ENCODE results near the gene MXRA8.
"Not testable (repeated sequence)": the region's sequence is repeated elsewhere in the genome, so short reads cannot be mapped to it uniquely, and the experiment has no call there.

The MXRA8 gene

DNA sequence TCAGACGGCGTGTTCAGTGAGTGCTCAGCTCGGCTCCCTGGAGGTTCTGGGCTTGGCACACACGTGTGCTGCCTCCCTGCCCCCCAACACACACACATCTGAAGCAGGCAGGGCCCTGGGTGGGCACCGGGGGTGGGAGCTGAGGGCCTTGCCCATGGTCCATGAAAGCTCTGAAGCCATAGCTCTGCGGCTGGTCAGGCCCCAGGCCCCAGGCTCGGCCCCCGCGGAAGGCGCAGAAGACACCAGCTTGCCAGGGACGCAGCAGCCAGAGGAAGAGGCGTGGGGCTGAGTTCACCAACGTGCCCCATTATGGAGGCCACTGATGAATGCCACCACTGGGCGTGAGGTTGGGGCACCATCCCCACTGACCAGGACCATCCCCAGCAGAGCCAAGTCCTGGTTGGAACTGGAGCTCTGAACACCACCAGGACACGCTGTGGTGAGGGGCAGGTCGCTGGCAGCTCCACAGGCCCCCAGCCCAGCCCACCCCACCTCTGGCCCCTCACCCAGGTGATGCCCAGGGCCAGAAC is 12.5 kb upstream of the MXRA8 start:
- DNase-seq (ENCODE audit: low read depth in 4 of 4, low spot score in 1 of 4) = no peak

DNA sequence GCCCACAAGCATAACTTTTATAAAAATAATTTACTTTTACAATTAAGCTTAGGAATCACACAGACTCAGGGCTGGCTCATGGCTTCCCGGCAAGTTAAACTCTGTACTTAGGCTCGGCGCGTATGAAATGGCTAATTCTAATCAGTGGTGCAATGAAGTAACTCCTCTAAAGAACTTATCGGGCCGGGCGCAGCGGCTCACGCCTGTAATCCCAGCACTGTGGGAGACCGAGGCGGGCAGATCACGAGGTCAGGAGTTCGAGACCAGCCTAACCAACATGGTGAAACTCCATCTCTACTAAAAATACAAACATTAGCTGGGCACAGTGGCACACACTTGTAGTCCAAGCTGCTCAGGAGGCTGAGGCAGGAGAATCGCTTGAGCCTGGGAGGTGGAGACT is 11.7 kb upstream of the MXRA8 start:
- not testable (repeated sequence) for DNase-seq (ENCODE audit: low read depth in 4 of 4, low spot score in 1 of 4)

DNA sequence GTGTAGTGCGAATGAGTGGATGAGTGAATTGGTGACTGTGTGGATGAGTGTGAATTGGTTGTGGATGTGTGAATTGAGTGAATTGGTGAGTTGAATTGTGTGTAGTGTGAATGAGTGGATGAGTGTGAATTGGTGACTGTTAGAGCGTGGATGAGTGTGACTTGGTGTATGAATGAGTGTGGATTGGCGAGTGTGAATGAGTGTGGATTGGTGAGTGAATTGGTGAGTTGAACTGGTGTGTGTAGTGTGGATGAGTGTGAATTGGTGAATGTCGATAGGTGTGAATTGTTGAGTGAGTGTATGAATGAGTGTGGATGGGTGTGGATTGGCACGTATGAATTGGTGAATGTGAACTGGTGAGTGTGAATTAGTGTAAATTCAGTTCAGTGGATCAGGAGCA is 9.0 kb upstream of the MXRA8 start:
- DNase-seq (ENCODE audit: low read depth in 4 of 4, low spot score in 1 of 4) = no peak

DNA sequence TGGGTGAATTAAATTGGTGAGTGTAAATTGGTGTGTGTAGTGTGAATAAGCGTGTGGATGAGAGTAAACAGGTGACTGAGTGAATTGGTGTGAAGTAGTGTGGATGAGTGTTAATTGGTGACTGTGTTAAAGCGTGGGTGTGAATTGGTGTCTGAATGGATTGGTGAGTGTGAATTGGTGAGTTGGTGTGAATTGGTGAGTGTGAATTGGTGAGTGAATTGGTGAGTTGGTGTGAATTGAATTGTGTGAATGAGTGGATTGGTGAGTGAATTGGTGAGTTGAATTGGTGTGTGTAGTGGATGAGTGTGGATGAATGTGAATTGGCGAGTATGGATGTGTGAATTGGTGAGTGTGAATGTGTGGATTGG is 8.3 kb upstream of the MXRA8 start:
- no peak for DNase-seq (ENCODE audit: low read depth in 4 of 4, low spot score in 1 of 4)

DNA sequence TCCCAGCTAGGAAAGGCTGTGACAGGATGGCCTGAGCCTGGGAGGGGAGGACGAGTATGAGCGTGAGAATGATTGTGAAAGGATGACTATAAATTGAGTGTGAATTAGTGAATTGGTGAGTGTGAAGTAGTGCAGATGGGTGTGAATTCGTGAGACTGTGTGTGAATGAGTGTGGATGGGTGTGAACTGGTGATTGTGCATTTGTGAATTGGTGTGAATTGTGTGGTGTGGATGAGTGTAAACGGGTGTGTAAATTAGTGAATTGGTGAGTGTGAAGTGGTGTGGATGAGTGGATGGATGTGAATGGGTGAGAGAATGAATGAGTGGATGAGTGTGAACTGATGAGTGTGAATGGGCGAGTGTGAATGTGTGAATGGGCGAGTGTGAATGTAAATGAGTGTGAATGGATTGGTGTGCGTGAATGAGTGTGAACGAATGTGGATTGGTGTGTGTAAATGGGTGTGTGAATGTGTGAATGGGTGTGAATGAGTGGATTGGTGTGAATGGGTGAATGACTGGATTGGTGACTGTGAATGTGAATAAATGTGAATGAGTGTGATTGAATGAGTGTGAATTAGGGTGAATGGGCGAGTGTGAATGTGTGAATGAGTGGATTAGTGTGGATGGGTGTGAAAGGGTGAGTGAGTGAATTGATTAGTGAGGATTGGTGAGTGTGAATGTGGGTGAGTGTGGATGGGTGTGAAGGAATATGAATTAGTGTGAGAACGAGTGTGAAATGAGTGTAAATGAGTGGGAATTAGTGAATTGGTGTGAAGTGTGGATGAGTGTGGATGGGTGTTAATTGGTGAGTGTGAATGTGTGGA is 7.7 kb upstream of the MXRA8 start:
- DNase-seq (ENCODE audit: low read depth in 4 of 4, low spot score in 1 of 4) = no peak

DNA sequence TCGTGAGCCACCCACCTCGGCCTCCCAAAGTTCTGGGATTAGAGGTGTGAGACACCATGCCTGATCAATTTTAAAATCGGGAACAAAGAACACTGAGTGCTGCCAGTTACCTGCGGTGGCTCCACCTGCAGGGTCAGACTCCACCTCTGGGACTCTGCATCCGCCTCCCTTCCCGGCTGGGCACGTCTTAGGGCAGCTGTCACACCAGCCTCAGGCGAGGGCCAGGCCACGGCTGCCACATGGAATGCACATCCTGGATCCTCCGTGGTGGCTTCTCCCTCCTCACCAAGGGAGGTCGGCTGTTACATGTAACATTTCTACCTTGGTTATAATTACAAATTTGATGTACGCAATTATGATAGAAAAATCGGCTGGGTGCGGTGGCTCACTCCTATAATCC is 5.9 kb upstream of the MXRA8 start:
- no peak for DNase-seq (ENCODE audit: low read depth in 4 of 4, low spot score in 1 of 4)

DNA sequence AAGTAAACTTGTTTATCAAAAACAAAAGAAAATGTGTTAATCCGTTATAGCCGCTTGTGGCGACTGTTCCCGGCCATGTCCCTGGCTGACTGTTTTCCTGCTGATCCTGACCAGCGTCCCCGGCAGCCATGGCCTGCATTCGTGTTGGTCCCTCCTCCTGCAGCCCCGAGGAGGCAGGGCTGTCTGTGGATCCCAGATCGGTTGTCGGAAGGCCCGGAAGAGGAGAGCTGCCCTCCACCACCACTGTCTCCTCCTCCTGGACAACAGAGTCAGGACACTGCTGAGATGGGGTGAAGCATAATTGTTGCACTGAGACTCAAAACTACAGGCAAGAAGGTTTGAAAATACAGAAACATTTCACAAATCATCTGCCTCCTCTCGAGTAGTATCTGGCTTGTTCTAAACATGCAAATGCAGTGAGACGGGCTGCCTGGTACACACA is 3.6 kb upstream of the MXRA8 start:
- DNase-seq (ENCODE audit: low read depth in 4 of 4, low spot score in 1 of 4) = no peak

DNA sequence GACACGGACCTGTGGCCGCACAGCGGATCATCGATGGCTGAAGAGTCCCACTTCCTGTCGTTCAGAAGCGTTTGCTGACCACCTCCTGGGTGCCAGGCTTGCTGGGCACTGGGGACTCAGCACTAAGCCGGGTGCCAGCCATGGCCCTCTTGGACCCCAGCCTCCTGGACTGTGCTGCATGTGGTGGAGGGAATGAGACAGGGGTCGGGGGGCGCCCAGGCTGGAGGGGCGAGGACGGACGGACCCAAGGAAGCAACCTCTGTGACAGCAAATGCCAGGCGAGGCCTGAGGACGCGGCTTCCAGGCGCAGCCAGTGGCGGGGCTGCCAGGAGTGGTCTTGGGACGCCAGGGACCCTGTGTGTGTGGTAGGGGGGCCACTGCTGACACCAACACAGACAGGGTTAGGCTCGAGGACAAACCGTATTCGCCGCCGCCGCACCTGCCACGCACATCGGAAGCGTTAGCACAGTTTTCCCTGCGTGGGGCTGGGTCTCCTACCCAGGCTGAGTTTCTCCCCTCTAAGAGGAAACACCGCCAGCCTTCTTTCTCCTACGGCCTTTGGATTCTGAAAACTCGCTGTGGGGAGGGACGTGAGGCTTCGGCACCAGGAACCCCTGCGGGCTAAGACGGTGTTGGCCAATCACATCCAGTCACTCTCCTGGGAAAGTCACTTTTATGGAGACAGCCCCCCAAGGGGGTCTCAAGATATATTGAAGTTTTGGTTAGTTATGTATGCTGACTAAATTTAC is 3.1 kb upstream of the MXRA8 start:
- DNase-seq (ENCODE audit: low read depth in 4 of 4, low spot score in 1 of 4) = no peak

DNA sequence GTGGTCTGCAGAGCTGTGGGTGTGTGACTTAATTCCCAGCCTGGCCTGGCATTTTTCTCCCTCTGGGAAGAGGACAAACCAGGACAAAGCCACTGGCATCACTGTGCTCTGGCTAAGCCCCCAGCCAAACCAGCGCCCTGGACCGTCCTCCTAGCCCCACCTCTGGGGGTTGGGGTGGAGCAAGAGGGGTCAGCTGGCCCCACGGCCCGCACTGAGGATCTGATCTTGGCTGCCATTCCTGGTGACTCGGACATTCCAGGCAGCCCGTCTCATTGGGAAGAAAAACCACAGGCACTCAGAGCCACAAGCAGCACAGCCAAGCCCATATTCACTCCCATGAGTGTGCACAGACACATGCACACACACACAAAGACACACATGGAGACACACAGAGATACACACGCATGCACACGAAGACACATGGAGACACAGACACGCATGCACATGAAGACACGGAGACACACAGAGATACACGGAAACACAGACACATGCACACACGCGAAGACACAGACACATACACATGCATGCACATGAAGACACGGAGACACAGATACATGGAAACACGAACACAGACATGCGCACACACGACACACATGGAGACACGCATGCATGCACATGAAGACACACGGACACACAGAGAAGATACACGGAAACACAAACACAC is 2.3 kb upstream of the MXRA8 start:
- DNase-seq (ENCODE audit: low read depth in 4 of 4, low spot score in 1 of 4) = no peak

DNA sequence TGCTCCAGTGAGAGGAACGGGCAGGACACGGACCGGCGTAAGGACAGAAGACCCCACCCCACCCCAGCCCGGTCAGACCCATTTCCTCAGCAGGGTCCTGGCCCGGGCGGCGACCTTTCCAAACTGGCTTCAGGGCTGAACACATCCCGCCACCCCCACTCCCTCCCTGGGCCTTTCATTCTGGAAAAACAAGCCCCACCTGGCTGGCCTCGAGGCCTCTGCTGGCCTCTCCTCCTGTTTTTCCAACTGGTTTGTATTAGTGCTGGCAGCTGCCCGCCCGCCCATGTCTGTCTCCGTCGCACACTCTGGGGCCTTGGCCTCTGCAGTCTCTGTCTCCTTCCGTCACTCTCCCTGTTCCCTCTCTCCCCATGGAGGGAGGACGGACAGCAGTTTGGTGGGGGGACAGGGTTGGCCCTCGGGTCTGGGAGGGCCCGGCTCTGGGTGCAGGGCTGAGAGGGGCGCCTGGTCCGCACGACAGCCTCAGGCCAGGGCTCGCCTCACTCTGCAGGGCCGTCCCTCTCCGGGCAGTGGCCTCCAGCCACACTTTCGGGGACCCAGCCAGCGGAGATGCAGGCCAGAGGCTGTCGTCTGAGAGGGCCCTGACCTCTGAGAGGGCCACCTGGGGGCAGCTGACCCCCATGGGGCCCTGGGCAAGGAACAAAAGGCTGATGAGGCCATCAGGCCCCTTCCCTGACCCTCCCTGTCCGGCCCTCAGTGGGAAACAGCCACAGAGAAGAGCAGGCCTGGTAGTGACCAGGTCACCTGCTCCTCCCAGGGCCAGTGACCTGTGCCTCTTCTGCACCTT is 1.5 kb upstream of the MXRA8 start:
- no peak for DNase-seq (ENCODE audit: low read depth in 4 of 4, low spot score in 1 of 4)

DNA sequence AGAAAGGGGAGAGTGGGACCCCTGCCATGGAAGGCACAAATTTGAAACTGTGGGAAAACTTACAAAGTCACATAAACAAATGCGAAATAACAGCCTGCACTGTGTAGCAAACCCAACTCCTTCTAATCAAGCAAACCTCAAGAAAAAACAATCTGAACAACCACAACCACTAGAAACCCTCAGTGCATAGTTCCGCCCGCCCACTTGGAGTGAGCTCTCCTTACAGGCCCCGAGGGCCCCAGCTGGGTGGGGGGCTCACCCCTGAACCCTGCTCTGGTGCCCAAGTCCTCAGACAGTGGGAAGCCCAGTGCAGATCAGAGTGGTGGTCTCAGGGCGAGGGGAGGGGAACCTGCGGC is 931 bp upstream of the MXRA8 start:
- DNase-seq (ENCODE audit: low read depth in 4 of 4, low spot score in 1 of 4) = no peak

DNA sequence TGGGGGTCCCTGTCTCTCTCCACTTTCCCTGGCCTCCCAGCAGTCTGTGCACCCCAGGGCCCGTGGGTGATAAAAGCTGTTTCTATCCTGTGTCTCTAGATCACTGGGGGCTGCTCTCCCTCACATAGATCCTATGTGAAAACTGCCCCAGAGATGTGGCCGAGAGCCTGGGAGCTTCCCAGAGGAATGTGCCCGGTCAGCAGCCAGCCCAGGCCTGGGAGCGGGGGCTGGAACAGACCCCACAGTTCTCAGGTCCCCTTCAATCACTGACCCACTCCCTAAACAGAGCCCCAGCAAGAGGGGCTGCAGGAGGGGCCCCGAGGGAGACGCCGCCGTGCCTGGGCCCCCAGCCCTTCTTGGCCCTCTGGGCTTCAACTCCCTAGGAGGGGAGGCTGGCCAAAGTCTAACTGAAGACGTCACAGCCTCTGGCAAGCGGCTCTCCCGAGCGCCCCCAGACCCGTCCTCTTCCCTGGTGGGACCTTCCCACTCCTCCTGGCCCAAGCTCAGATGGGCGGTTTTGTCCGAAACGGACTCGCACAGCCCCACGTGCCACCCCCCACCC is 403 bp downstream of the MXRA8 start:
- DNase-seq (ENCODE audit: low read depth in 4 of 4, low spot score in 1 of 4) = no peak

DNA sequence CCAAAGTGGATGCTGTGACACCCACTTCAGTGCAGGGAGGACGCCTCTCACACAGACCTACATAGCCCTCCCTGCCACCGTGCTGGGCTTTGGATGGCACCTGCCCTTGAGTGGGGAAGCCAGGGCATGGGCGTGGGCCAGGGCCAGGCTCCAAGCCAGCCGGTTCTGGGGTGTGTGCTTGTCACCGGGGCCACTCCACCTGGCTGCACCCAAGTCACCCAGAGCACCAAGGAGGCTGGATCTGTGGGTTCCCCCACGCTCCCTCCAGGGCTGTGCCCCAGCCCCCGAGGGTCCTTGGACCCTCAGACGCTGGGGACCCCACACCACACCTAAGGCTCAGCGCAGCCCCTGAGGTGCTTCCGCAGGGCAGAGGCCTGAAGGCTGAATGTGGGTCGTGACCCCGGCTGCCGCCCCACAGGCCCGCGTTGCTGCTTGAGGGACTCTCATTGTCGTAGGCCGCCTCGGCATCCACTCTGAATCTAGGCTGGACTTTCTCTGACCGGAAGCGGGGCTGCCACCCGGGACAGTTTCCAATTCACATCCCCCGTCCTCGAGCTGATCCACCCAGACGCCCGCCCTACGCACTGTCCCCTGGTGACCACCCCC is 1.5 kb downstream of the MXRA8 start:
- DNase-seq (ENCODE audit: low read depth in 4 of 4, low spot score in 1 of 4) = no peak

DNA sequence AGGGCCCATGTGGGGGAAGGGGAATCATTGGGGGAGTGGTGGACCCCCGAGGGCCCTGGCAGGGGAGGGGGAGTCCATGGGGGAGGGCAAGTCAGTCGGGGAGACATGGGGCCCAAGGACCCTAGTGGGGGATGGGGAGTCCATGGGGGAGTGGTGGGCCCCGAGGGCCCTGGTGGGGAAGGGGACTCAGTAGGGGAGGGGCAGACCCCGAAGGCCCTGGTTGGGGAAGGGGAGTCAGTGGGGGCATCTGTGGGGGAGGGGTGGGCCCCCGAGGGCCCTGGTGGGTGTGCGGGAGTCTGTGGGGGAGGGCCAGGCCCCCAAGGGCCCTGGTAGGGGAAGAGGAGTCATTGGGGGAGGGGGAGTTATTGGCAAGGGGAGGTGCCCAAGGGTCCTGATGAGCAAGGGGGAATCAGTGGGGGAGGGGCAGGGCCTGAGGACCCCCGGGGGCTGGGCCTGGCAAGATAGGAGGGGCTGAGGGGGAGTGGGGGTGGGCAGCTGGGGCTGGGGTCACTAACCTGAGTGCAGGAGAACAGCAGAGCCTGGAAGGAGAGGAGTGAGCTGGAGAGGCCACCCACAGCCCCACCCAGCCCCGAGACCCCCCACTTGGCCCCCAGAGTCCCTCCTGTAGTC is 2.1 kb downstream of the MXRA8 start:
- no peak for DNase-seq (ENCODE audit: low read depth in 4 of 4, low spot score in 1 of 4)

DNA sequence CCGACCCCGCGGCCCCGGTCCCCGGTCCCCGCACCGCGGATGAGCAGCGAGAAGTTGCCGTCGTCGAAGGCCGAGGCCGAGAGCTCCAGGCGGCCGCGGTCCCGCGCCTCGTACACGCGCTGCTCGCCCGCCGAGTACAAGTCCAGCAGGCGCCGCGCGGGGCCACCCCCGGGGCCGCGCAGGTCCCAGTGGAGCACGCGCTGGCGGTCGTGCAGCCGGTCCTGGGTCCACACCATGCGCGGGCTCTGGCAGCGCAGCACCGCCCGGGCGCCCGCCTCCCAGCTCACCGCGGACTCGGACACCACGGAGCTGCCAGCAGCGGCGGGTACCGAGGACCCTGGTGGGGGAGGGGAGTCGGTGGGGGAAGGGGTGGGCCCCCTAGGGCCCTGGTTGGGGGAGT is 2.9 kb downstream of the MXRA8 start:
- DNase-seq (ENCODE audit: low read depth in 4 of 4, low spot score in 1 of 4) = no peak

DNA sequence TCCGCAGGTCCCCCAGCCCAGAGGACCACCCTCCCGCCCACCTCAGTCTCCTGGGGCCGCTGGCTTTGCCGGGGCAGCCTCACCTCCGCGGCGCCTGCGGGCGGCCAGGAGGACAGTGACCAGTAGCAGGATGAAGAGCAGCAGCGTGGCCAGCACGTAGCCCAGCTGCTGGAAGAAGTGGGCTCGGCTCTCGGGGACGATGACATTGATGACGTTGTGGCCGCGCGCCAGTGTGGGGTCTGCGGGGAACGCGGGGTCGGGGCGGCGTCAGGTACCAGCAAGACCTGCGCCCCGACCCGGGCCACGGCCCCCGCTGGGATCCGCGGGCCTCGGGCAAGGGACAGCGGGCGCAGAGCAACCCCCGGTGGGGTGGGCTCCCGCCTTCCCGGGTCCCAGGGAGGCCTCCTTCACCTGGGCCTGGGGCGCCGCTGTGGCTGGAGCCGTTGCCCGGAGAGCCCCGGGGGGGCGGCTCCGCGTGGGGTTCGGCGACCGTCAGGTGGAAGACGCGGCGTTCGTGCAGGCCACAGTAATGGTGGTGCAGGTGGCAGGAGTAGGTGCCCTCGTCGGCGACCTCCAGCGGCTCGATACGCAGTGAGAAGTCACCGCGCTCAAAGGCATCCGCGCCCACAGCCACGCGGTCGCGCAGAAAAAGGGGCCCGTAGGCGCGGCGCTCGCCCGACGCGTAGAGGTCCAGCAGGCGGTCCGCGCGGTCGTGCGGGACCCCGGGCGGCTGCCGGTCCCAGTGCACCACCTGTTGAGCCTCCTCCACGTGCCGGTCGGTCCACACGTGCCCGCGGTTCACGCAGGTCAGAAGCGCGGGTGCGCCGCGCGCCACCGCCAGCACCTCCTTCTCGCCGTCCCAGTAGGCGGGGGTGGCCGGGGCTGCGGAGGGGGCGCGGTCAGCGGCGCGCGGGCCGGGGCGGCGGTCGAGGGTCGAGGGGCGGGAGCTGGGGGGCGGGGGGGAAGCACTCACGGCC is 3.8 kb downstream of the MXRA8 start:
- no peak for DNase-seq (ENCODE audit: low read depth in 4 of 4, low spot score in 1 of 4)

DNA sequence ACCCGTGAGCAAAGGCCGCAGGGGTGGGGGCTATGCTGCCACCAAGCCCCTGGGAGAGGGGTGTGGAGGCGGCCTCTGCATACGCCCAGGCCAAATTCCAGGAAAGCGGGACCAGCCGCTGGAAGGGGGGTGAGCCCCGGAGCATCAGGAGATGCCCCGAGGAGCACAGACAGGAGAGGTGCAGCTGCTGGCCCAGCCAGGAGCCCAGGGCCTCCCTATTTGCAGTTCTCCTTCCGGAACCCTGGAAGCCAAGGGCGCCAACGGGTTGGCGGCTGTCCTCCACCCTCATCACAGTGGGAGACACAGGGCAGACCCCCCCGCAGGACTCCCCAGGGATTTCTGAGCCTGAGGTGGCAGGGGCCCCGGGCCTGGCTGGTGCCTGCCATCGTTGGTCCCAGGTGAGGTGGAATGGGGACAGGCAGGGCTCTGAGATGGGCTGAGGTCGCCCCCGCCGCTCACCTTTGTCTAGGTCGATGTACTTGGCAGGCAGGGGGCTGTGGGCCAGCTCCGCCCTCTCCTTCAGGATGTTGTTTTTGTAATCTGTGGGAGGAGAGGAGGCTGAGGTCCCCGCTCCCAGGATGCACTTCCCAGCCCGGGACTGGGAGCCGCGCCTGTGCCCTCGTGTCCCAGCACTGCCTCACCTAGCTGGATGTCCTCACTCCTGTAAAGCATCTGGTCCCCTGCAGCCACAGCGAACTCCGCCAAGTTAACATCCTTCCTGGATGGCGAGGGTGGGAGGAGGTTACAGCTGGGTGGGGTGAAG is 4.8 kb downstream of the MXRA8 start:
- no peak for DNase-seq (ENCODE audit: low read depth in 4 of 4, low spot score in 1 of 4)

DNA sequence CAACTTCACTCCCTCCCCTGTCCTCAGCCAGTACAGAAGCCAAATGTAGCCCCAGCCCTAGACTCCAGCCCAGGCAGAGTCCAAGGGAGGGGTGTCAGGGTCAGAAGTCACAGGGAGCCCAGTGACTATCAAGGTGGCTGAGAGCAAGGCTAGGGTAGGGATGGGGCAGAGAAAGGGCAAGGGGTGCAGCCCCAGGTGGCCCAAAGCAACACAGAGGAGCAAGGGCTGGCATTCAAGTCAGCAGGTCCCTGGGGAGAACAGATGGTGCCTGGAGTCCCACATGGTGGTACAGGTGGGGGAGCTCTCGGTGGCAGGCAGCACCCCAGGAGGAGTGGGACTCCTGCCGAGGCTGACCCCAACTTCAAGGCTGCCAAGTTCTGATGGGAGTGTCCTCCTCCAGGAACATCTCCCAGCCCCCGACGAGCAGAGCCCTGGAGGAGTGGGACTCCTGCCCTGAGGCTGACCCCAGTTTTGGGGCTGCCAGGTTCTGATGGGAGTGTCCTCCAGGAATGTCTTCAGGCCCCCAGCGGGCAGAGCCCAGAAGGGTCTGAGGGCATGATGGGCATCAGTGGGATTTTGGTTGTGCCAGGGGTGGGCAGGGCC is 5.5 kb downstream of the MXRA8 start:
- DNase-seq (ENCODE audit: low read depth in 4 of 4, low spot score in 1 of 4) = no peak

Data from stimulated activated CD4-positive, alpha-beta T cell treated with anti-CD3 and anti-CD28 coated beads, Interleukin-1b, Interleukin-23, amount 100 ng/mL, for 24 hours (primary cell).